Retina (tissue), 1 donor: ENCODE results near the gene MYLIP.
"Not testable (repeated sequence)": the region's sequence is repeated elsewhere in the genome, so short reads cannot be mapped to it uniquely, and the experiment has no call there.

ENCODE experiments used
- DNase-seq: peaks from one replicate; pipeline ENCODE4 v3.0.0-alpha.2; 2016

Gene MYLIP

GRCh38 chr6:16176600-16176999 lies 47.7 kb downstream of the MYLIP start:
- DNase-seq, result not testable (repeated sequence)

GRCh38 chr6:16177881-16178280 lies 49.0 kb downstream of the MYLIP start:
- DNase-seq, result no peak

GRCh38 chr6:16178351-16178750 lies 49.5 kb downstream of the MYLIP start:
- no peak for DNase-seq

- no peak for DNase-seq
Measured at GRCh38 chr6:16179063-16179462, 50.2 kb downstream of the MYLIP start.

GRCh38 chr6:16179970-16180431 lies 51.1 kb downstream of the MYLIP start:
- no peak for DNase-seq

- DNase-seq, result no peak
Measured at GRCh38 chr6:16180696-16181438, 52.0 kb downstream of the MYLIP start.

- DNase-seq, result no peak
Measured at GRCh38 chr6:16181439-16182297, 52.8 kb downstream of the MYLIP start.

- peak; percentile 51 for DNase-seq
Measured at GRCh38 chr6:16183187-16183664, 54.3 kb downstream of the MYLIP start.

- DNase-seq, result no peak
Measured at GRCh38 chr6:16184129-16184528, 55.2 kb downstream of the MYLIP start.

- DNase-seq, result no peak
Measured at GRCh38 chr6:16184551-16184950, 55.7 kb downstream of the MYLIP start.

GRCh38 chr6:16187176-16187575 lies 58.3 kb downstream of the MYLIP start:
- no peak for DNase-seq

- no peak for DNase-seq
Measured at GRCh38 chr6:16190214-16190613, 61.3 kb downstream of the MYLIP start.

- DNase-seq, result no peak
Measured at GRCh38 chr6:16196260-16196983, 67.5 kb downstream of the MYLIP start.

GRCh38 chr6:16196984-16197546 lies 68.2 kb downstream of the MYLIP start:
- no peak for DNase-seq
